Measurements from ENCODE around the gene COQ8A.

The COQ8A gene

DNA sequence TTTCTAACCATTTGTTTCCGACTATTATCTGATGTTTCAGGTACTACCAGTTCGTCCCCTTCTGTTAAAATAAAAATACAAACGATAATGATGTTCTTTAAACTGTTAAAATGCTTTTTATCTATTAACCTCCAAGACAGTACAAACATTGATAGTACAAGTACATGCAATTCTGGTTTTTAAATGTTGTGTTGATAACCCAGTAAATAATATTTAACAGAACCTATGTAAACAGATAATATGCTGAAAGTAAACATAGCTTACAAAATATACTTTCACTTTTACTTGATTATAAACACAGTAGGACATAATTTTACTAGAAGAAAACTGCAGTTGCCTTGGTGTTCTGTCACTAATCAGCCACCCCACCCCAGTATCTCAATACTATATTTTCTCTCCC is 76.9 kb downstream of the COQ8A start:
- FAIRE-seq, result no peak
- TF ChIP-seq TAF1 (IDR thresholded peaks at IDR 0.05; ENCODE audit: borderline replicate concordance, low read depth, low read length) (no peak), POLR2AphosphoS5 (IDR thresholded peaks at IDR 0.05; ENCODE audit: low read depth, low read length) (no peak), POLR2A (IDR thresholded peaks at IDR 0.05; ENCODE audit: low read depth, low read length) (no peak)
- no peak for DNase-seq (ENCODE audit: insufficient read length)

DNA sequence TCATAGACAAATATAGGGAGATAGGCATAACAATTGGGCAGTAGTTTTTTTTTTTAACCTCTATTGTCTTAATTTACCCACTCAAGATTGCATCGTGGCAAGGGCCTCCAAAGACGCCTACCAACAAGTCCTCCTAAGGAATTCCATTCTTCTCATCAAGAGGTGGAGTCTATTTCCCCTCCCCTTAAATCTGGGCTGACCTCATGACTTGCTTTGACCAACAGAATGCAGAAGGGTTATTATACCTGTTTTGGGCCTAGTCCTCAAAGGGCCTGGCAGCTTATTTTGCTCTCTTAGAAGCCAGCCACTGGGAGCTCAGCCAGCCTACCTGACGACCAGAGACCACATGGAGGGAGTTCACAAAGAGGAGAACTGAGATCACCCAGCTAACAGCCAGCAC is 92.3 kb downstream of the COQ8A start:
- FAIRE-seq (no peak), DNase-seq (ENCODE audit: insufficient read length) (no peak)
- TF ChIP-seq POLR2AphosphoS5 (IDR thresholded peaks at IDR 0.05; ENCODE audit: low read depth, low read length) (no peak), POLR2A (IDR thresholded peaks at IDR 0.05; ENCODE audit: low read depth, low read length) (no peak), TAF1 (IDR thresholded peaks at IDR 0.05; ENCODE audit: borderline replicate concordance, low read depth, low read length) (no peak)

DNA sequence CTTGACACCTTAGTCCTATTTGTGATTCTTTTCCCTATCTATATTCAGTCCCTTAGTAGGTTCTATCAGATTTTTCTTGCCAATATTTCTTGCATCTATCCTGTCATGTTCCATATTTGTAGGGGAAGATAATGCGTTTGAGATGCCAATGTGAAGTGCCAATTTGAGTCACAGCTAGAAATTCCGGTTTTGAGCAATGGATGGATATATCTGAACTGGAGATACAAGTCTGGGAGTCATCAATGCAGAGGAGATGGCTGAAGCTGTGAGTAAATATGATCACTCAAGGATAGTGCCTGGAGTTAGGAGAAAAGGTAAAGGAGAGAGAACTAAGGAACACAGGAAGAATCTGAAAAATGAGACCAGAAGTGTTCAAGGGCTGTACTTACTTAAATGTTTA is 93.8 kb downstream of the COQ8A start:
- no peak for DNase-seq (ENCODE audit: insufficient read length)
- FAIRE-seq, result no peak
- TF ChIP-seq TAF1 (IDR thresholded peaks at IDR 0.05; ENCODE audit: borderline replicate concordance, low read depth, low read length) (no peak), POLR2AphosphoS5 (IDR thresholded peaks at IDR 0.05; ENCODE audit: low read depth, low read length) (no peak), POLR2A (IDR thresholded peaks at IDR 0.05; ENCODE audit: low read depth, low read length) (no peak)

DNA sequence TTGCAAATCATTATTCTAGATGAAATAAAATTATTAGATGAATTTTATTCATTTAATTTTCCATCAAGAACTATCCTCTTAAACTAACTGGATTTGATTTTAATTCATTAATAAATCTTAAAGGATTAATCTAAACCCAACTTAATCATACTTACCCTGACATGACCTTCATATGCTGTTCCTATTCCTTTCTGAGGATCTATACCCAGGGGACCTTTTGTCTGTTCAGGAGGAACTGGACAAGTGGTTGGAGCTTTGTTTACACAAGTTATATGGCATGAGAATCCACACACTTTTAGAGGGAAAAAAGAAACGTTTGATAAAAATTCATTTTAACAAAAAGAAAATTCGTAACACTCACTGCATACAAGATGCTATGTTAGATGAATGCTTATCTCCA is 95.2 kb downstream of the COQ8A start:
- FAIRE-seq (no peak), DNase-seq (ENCODE audit: insufficient read length) (no peak)
- TF ChIP-seq TAF1 (IDR thresholded peaks at IDR 0.05; ENCODE audit: borderline replicate concordance, low read depth, low read length) (no peak), POLR2A (IDR thresholded peaks at IDR 0.05; ENCODE audit: low read depth, low read length) (no peak), POLR2AphosphoS5 (IDR thresholded peaks at IDR 0.05; ENCODE audit: low read depth, low read length) (no peak)

DNA sequence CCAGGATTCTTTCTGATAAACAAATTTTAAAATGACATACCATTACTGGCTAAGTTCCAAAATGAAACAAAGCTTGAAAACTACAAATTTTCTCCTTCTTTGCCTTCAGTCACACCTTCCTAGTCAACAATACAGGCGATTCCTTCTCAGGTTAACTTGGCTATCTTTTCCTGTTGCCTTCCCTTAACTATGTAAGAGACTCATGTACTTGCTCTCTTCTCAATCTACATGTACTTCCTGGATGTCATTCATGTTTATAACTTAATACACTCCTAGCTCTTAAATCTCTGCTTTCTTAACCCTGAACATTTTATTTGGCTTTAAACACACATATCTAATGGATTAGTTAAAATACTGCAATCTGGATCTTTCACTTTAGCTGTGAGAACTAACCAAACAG is 97.0 kb downstream of the COQ8A start:
- TF ChIP-seq POLR2AphosphoS5 (IDR thresholded peaks at IDR 0.05; ENCODE audit: low read depth, low read length) (no peak), POLR2A (IDR thresholded peaks at IDR 0.05; ENCODE audit: low read depth, low read length) (no peak), TAF1 (IDR thresholded peaks at IDR 0.05; ENCODE audit: borderline replicate concordance, low read depth, low read length) (no peak)
- FAIRE-seq, result no peak
- no peak for DNase-seq (ENCODE audit: insufficient read length)
